GM12864 (cell line): ENCODE data around the gene ZNF91.
A peak's percentile ranks its signal among the peaks of the same experiment; 100 is the strongest.

Source experiments
- DNase-seq: peaks from one replicate; pipeline ENCODE4 v3.0.0-alpha.2; 2011; ENCODE audit warnings: low read depth
- H3K4me3 ChIP-seq: 2 replicates; pipeline ENCODE4 v1.5.1; 2011; ENCODE audit warnings: mild to moderate bottlenecking, low read depth, low read length, control low read depth
- CTCF ChIP-seq: IDR thresholded peaks from 2 replicates; pipeline ENCODE4 v1.5.1; 2011; ENCODE audit warnings: low read depth, mild to moderate bottlenecking, moderate library complexity, low read length, control low read depth, inconsistent platforms; ENCODE audit errors: missing control alignments

The ZNF91 gene

GRCh38 chr19:23395041-23395721, at the start of gene ZNF91:
TSS of gene ZNF91 (minus strand) at chr19:23395471. CDS start at chr19:23395354, 117 bp downstream.
- TF ChIP-seq CTCF, result no peak
- DNase-seq, result peak; percentile 90

GRCh38 chr19:23440791-23441190, 45.5 kb upstream of the ZNF91 start:
- no peak for DNase-seq

More at GRCh38 chr19:23395041-23395721, at the start of gene ZNF91:
- H3K4me3 ChIP-seq, result peak within 1 kb of the TSS; percentile 97

GRCh38 chr19:23440207-23440606, 44.9 kb upstream of the ZNF91 start:
- H3K4me3 ChIP-seq, result no peak overlapping the region
- no peak for DNase-seq
- peak; percentile 43 for TF ChIP-seq CTCF

More at GRCh38 chr19:23440791-23441190, 45.5 kb upstream of the ZNF91 start:
- TF ChIP-seq CTCF, result peak; percentile 62
- H3K4me3 ChIP-seq, result no peak overlapping the region

GRCh38 chr19:23439623-23440022, 44.4 kb upstream of the ZNF91 start:
- TF ChIP-seq CTCF, result peak; percentile 37
- H3K4me3 ChIP-seq, result no peak overlapping the region
- DNase-seq, result no peak

- no peak overlapping the region for H3K4me3 ChIP-seq
- TF ChIP-seq CTCF, result no peak
- DNase-seq, result no peak
These were observed 42.6 kb upstream of the ZNF91 start for GRCh38 chr19:23437901-23438300.

- no peak for DNase-seq
- peak; percentile 44 for TF ChIP-seq CTCF
- H3K4me3 ChIP-seq, result no peak overlapping the region
These were observed 41.7 kb upstream of the ZNF91 start for GRCh38 chr19:23436944-23437343.

- no peak for DNase-seq
- no peak overlapping the region for H3K4me3 ChIP-seq
- TF ChIP-seq CTCF, result peak; percentile 42
These were observed 41.0 kb upstream of the ZNF91 start for GRCh38 chr19:23436318-23436717.
